Astrocyte (in vitro differentiated cells and primary cell): ENCODE measurements around the gene UNC5B.

ENCODE experiments used
- CTCF ChIP-seq: IDR thresholded peaks from 2 replicates; pipeline ENCODE4 v1.5.1; 2011; ENCODE audit warnings: low read depth, mild to moderate bottlenecking, inconsistent platforms, low read length, moderate library complexity; ENCODE audit not compliant: insufficient read depth
- EZH2 ChIP-seq: IDR thresholded peaks from 2 replicates; pipeline ENCODE4 v1.6.1; 2012; ENCODE audit warnings: mild to moderate bottlenecking, low read length, inconsistent platforms; ENCODE audit not compliant: insufficient read depth

GRCh38 chr10:71306979-71307378 lies 94.6 kb downstream of the UNC5B start:
- no peak for TF ChIP-seq CTCF
- TF ChIP-seq EZH2, result no peak
